ENCODE data around the gene NT5E. TPM values are rescaled to one million over a fixed set of nuclear protein-coding genes. Genes with fewer than 3 reads are reported as not detected.
A peak's percentile ranks its signal among the peaks of the same experiment; 100 is the strongest.

NT5E gene
- polyA plus RNA-seq, 1 of the 3 experiments (the other 2 are of a cell fraction), result 443 TPM

DNA sequence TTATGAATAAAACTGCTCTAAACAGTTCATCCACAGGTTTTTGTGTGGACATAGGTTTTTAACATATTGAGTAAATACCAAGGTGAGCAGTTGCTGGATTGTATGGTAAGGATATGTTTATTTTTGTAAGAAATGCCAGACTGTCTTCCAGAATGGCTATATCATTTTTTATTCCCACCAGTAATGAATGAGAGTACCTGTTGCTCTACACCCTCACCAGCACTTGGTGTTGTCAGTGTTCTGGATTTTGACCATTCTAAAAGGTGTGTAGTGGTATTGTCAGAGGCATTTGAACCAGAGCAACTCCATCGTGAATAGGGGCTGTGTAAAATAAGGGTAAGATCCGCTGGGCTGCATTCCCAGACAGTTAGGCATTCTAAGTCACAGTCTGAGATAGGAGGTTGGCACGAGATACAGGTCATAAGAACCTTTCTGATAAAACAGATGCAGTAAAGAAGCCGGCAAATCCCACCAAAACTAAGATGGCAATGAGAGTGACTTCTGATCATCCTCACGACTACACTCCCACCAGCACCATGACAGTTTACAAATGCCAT is 12.9 kb upstream of the NT5E start:
- POLR2A ChIA-PET, result no interaction called here
- DNase-seq, result no peak
- no peaks in the 10 kb centered on the region for H3K4me1 ChIP-seq (ENCODE audit: control insufficient read depth in 1 of 2, insufficient read depth in 2 of 2, low read depth in 1 of 2, low read length in 1 of 2)
- TF ChIP-seq RAD21 (IDR thresholded peaks at IDR 0.05; ENCODE audit: low read length) (no peak), NFIC (IDR thresholded peaks at IDR 0.05; ENCODE audit: borderline replicate concordance) (no peak)
- no peaks in the 10 kb centered on the region for H3K36me3 ChIP-seq (replicated peaks in 1 of 2; ENCODE audit: control insufficient read depth in 1 of 2, insufficient read depth in 2 of 2, low read length in 1 of 2)
- H4K20me1 ChIP-seq (ENCODE audit: insufficient read depth), result no peaks in the 10 kb centered on the region
- no peaks in the 10 kb centered on the region for H3K9me2 ChIP-seq
- H2AFZ ChIP-seq (ENCODE audit: low read depth), result no peak overlapping the region
- H3K9ac ChIP-seq, result no peak overlapping the region
- H3K4me3 ChIP-seq (ENCODE audit: low read depth in 2 of 2, low read length in 1 of 2), result no peak overlapping the region
- peak overlapping the region; percentile 69 to 73; a peak in 3 of 4 replicates for H3K27ac ChIP-seq (ENCODE audit: low read depth in 2 of 2, low read length in 1 of 2)
- peak overlapping the region; percentile 7 for H3K4me2 ChIP-seq
- no peaks in the 10 kb centered on the region for H3K79me2 ChIP-seq (ENCODE audit: insufficient read depth)
- H3K27me3 ChIP-seq (ENCODE audit: insufficient read depth), result no peaks in the 10 kb centered on the region
- CTCF ChIA-PET, result no interaction called here
- peaks cover 5% of the 10 kb centered on the region; the same call in 1 of the 2 replicates for H3K9me3 ChIP-seq
- peaks cover 33% of the 10 kb centered on the region for H3F3A ChIP-seq (replicated peaks; ENCODE audit: insufficient read depth)
- WGBS (ENCODE audit: low lambda C conversion rate), result 54% methylated on average over 5 of the region's 5 CpGs

DNA sequence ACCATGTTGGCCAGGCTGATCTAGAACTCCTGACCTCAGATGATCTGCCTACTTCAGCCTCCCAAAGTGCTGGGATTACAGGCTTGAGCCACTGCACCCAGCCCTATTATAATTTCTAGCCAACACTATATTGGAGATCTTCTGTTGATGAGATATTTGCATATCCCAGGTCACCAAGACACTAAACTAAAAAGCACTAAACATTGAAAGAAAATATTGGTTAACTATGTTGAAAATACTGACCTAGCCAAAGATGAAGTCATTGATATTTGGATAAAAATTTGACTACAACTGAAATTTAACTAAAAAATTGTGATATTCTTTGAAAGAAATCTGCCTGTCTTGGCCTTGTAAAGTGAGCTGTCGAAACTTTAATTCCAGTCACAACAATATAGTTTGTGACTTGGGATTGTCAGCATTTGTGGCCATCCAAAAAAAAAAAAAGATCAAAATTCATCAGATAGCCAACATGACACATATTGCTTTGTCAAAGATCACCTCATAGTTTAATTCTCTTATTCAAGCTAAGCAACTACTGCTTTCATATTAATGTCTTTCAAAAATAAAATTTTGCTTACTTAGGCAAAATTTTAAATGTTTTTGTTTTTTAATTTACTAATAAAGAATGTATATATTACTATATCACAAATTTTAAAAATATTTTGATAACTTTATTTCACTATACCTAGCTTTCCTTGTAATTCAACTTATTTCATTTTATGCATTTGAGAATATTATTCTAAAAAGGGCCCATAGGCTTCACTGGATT is 6.3 kb upstream of the NT5E start:
- ChIA-PET POLR2A (no interaction called here), CTCF (interaction anchor here (0.8 to 1.6 kb wide), 4 partner anchors 12 to 88 kb away, joined by 3 to 10 read pairs (median 4); no protein-coding TSS in a partner anchor)

DNA sequence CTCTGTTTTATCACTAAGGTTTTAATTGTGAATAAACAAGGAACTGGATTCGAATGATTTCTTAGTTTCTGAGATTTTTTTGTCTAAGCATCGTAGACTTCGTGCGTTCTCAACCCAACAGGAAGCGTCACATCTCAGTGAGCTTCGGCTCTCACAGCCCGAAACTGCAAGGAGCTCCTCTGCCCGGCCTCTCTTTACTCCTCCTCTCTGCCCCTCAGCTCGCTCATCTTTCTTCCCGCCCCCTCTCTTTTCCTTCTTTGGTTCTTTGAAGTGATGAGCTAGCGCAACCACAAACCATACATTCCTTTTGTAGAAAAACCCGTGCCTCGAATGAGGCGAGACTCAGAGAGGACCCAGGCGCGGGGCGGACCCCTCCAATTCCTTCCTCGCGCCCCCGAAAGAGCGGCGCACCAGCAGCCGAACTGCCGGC is 480 bp upstream of the NT5E start:
- 0 out of 2 replicates have a peak, but pooled peaks cover 16% of the 10 kb centered on the region for H4K20me1 ChIP-seq (ENCODE audit: insufficient read depth)
- peak overlapping the region; percentile 74 to 100 for H3K27ac ChIP-seq (ENCODE audit: low read depth in 2 of 2, low read length in 1 of 2)
- POLR2A ChIA-PET, result no interaction called here
- H3K36me3 ChIP-seq (replicated peaks in 1 of 2; ENCODE audit: control insufficient read depth in 1 of 2, insufficient read depth in 2 of 2, low read length in 1 of 2), result peaks cover 13 to 54% of the 10 kb centered on the region in 2 experiments
- under 1% methylated on average over 22 of the region's 24 CpGs for WGBS (ENCODE audit: low lambda C conversion rate)
- no peak for DNase-seq
- H3F3A ChIP-seq (replicated peaks; ENCODE audit: insufficient read depth), result peaks cover 41% of the 10 kb centered on the region
- H3K4me3 ChIP-seq (ENCODE audit: low read depth in 2 of 2, low read length in 1 of 2), result peak overlapping the region; percentile 81 to 87
- CTCF ChIA-PET, result interaction anchor here (1.2 to 4.2 kb wide), 5 partner anchors 9 to 87 kb away, joined by 4 to 11 read pairs (median 4); no protein-coding TSS in a partner anchor
- H3K9ac ChIP-seq, result peak overlapping the region; percentile 99
- H3K27me3 ChIP-seq (ENCODE audit: insufficient read depth), result no peaks in the 10 kb centered on the region
- H3K9me3 ChIP-seq, result no peaks in the 10 kb centered on the region
- H2AFZ ChIP-seq (ENCODE audit: low read depth), result peak overlapping the region; percentile 45; the same call in 1 of the 2 replicates
- peaks cover 89% of the 10 kb centered on the region for H3K79me2 ChIP-seq (ENCODE audit: insufficient read depth)
- H3K9me2 ChIP-seq, result no peaks in the 10 kb centered on the region
- TF ChIP-seq EP300 (IDR thresholded peaks at IDR 0.05; ENCODE audit: borderline replicate concordance in 1 of 2, low read depth in 1 of 2, low read length in 1 of 2) (peak in 1 of 2 experiments; percentile 28; a peak in 1 of 4 replicates), SIN3A (IDR thresholded peaks at IDR 0.05; ENCODE audit: borderline replicate concordance, low read depth, low read length) (0 out of 2 replicates have a peak, but pooled peaks have one; percentile 57), POLR2AphosphoS5 (IDR thresholded peaks at IDR 0.05; ENCODE audit: low read depth, low read length) (peak; percentile 90), SMC3 (IDR thresholded peaks at IDR 0.05; ENCODE audit: low read depth, low read length) (no peak; the same call in 1 of the 2 replicates), MEF2A (IDR thresholded peaks at IDR 0.05; ENCODE audit: borderline replicate concordance, low read depth) (no peak), TAF1 (IDR thresholded peaks at IDR 0.05; ENCODE audit: borderline replicate concordance, low read depth, low read length) (peak; percentile 73), JUND (IDR thresholded peaks at IDR 0.05) (0 out of 2 replicates have a peak, but pooled peaks have one; percentile 7)
- TF ChIP-seq, protein P1, sequence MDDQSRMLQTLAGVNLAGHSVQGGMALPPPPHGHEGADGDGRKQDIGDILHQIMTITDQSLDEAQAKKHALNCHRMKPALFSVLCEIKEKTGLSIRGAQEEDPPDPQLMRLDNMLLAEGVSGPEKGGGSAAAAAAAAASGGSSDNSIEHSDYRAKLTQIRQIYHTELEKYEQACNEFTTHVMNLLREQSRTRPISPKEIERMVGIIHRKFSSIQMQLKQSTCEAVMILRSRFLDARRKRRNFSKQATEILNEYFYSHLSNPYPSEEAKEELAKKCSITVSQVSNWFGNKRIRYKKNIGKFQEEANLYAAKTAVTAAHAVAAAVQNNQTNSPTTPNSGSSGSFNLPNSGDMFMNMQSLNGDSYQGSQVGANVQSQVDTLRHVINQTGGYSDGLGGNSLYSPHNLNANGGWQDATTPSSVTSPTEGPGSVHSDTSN (IDR thresholded peaks at IDR 0.05), result no peak
- TF ChIP-seq, protein P2, sequence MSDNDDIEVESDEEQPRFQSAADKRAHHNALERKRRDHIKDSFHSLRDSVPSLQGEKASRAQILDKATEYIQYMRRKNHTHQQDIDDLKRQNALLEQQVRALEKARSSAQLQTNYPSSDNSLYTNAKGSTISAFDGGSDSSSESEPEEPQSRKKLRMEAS (IDR thresholded peaks at IDR 0.05; ENCODE audit: low read depth), result 0 out of 2 replicates have a peak, but pooled peaks have one; percentile 22
- H3K4me1 ChIP-seq (ENCODE audit: control insufficient read depth in 1 of 2, insufficient read depth in 2 of 2, low read depth in 1 of 2, low read length in 1 of 2), result peaks cover under 1 to 6% of the 10 kb centered on the region in 2 experiments; a peak in 2 of 4 replicates
- peak overlapping the region; percentile 92 for H3K4me2 ChIP-seq

More for the DNA sequence above, 6.3 kb upstream of the NT5E start:
- Histone ChIP-seq H3F3A (replicated peaks; ENCODE audit: insufficient read depth) (peaks cover 38% of the 10 kb centered on the region), H3K4me1 (ENCODE audit: control insufficient read depth in 1 of 2, insufficient read depth in 2 of 2, low read depth in 1 of 2, low read length in 1 of 2) (no peaks in the 10 kb centered on the region), H3K36me3 (replicated peaks in 1 of 2; ENCODE audit: control insufficient read depth in 1 of 2, insufficient read depth in 2 of 2, low read length in 1 of 2) (peaks cover 4 to 34% of the 10 kb centered on the region in 2 experiments), H3K27ac (ENCODE audit: low read depth in 2 of 2, low read length in 1 of 2) (peak overlapping the region in 1 of 2 experiments; percentile 47; a peak in 1 of 4 replicates), H3K79me2 (ENCODE audit: insufficient read depth) (peaks cover 30% of the 10 kb centered on the region), H3K9me2 (no peaks in the 10 kb centered on the region), H3K27me3 (ENCODE audit: insufficient read depth) (no peaks in the 10 kb centered on the region), H3K4me3 (ENCODE audit: low read depth in 2 of 2, low read length in 1 of 2) (no peak overlapping the region), H3K4me2 (no peak overlapping the region), H4K20me1 (ENCODE audit: insufficient read depth) (no peaks in the 10 kb centered on the region), H2AFZ (ENCODE audit: low read depth) (no peak overlapping the region), H3K9me3 (no peaks in the 10 kb centered on the region; the same call in 1 of the 2 replicates), H3K9ac (no peak overlapping the region)
- DNase-seq, result no peak
- 100% methylated on average over 1 of the region's 1 CpG for WGBS (ENCODE audit: low lambda C conversion rate)
- no peak for TF ChIP-seq NFIC (IDR thresholded peaks at IDR 0.05; ENCODE audit: borderline replicate concordance)
- TF ChIP-seq, protein P3, sequence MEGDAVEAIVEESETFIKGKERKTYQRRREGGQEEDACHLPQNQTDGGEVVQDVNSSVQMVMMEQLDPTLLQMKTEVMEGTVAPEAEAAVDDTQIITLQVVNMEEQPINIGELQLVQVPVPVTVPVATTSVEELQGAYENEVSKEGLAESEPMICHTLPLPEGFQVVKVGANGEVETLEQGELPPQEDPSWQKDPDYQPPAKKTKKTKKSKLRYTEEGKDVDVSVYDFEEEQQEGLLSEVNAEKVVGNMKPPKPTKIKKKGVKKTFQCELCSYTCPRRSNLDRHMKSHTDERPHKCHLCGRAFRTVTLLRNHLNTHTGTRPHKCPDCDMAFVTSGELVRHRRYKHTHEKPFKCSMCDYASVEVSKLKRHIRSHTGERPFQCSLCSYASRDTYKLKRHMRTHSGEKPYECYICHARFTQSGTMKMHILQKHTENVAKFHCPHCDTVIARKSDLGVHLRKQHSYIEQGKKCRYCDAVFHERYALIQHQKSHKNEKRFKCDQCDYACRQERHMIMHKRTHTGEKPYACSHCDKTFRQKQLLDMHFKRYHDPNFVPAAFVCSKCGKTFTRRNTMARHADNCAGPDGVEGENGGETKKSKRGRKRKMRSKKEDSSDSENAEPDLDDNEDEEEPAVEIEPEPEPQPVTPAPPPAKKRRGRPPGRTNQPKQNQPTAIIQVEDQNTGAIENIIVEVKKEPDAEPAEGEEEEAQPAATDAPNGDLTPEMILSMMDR (IDR thresholded peaks at IDR 0.05), result no peak
- no peak for TF ChIP-seq SMC3 (IDR thresholded peaks at IDR 0.05; ENCODE audit: low read depth, low read length)
- TF ChIP-seq TEAD4 (IDR thresholded peaks at IDR 0.05; ENCODE audit: borderline replicate concordance, insufficient read depth), result no peak
